HL-60 (cell line): ENCODE measurements around the gene TBPL1.

Experiments used
- DNase-seq, 2 experiments: peaks; one replicate each; pipeline ENCODE4 v3.0.0-alpha.2; 2010 to 2020; ENCODE audit warnings: low read depth in 1 of 2, low spot score in 1 of 2
- H3K27ac ChIP-seq: fragments of 250-450 bp; sonication (Bioruptor Pico); replicated peaks from 2 replicates; pipeline ENCODE4 v1.5.1; 2020; ENCODE audit warnings: mild to moderate bottlenecking, moderate library complexity
- H3K27me3 ChIP-seq: fragments of 250-450 bp; sonication (Bioruptor Pico); 2 replicates; pipeline ENCODE4 v1.5.1; 2021; ENCODE audit warnings: mild to moderate bottlenecking, moderate library complexity; ENCODE audit not compliant: insufficient read depth, poor library complexity, severe bottlenecking
- H3K4me3 ChIP-seq: replicated peaks from 2 replicates; pipeline ENCODE4 v1.5.1; 2011; ENCODE audit warnings: mild to moderate bottlenecking, control low read depth, low read length; ENCODE audit not compliant: insufficient read depth
- CTCF ChIP-seq: IDR thresholded peaks from one replicate; pipeline ENCODE4 v1.5.1; 2011; ENCODE audit warnings: low read length, control low read depth, inconsistent platforms; ENCODE audit not compliant: insufficient read depth
- GABPA ChIP-seq: IDR thresholded peaks from 2 replicates; pipeline ENCODE4 v1.6.1; 2012; ENCODE audit warnings: low read depth
- POLR2AphosphoS5 ChIP-seq: IDR thresholded peaks from 2 replicates; pipeline ENCODE4 v1.6.1; 2012; ENCODE audit warnings: low read depth
- SPI1 ChIP-seq: IDR thresholded peaks from 2 replicates; pipeline ENCODE4 v1.6.1; 2012; ENCODE audit warnings: low read depth, mild to moderate bottlenecking, borderline replicate concordance
- TF ChIP-seq, protein P1 (sequence below): IDR thresholded peaks from 2 replicates; pipeline ENCODE4 v1.6.1; 2012; ENCODE audit warnings: low read depth; ENCODE audit not compliant: insufficient replicate concordance

TBPL1 gene

DNA sequence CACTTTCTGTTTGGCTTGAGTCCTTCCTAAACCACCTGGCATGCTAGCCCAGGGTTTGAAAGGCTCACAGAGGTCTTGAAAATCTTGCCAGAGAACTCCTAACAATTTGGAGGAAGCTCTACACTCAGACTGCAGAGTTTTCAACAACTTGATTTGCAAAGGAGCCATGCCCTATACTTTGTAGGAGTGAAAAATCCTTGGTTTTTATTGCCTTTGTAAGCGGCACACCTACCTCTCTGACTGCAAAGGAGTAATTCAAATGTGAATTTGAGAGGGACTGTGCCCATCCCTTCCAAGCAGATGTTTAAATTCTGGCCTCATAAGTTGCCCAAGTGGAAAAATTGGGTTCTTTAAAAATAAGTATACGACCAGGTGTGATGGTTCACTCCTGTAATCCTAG lies 58.0 kb downstream of the TBPL1 start:
- no peak overlapping the region for H3K4me3 ChIP-seq
- H3K27ac ChIP-seq = no peak overlapping the region
- TF ChIP-seq GABPA (no peak), POLR2AphosphoS5 (no peak), SPI1 (no peak), CTCF (no peak)
- TF ChIP-seq, protein P1, sequence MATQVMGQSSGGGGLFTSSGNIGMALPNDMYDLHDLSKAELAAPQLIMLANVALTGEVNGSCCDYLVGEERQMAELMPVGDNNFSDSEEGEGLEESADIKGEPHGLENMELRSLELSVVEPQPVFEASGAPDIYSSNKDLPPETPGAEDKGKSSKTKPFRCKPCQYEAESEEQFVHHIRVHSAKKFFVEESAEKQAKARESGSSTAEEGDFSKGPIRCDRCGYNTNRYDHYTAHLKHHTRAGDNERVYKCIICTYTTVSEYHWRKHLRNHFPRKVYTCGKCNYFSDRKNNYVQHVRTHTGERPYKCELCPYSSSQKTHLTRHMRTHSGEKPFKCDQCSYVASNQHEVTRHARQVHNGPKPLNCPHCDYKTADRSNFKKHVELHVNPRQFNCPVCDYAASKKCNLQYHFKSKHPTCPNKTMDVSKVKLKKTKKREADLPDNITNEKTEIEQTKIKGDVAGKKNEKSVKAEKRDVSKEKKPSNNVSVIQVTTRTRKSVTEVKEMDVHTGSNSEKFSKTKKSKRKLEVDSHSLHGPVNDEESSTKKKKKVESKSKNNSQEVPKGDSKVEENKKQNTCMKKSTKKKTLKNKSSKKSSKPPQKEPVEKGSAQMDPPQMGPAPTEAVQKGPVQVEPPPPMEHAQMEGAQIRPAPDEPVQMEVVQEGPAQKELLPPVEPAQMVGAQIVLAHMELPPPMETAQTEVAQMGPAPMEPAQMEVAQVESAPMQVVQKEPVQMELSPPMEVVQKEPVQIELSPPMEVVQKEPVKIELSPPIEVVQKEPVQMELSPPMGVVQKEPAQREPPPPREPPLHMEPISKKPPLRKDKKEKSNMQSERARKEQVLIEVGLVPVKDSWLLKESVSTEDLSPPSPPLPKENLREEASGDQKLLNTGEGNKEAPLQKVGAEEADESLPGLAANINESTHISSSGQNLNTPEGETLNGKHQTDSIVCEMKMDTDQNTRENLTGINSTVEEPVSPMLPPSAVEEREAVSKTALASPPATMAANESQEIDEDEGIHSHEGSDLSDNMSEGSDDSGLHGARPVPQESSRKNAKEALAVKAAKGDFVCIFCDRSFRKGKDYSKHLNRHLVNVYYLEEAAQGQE = no peak
- DNase-seq = no peak
- H3K27me3 ChIP-seq = no peaks in the 10 kb centered on the region

DNA sequence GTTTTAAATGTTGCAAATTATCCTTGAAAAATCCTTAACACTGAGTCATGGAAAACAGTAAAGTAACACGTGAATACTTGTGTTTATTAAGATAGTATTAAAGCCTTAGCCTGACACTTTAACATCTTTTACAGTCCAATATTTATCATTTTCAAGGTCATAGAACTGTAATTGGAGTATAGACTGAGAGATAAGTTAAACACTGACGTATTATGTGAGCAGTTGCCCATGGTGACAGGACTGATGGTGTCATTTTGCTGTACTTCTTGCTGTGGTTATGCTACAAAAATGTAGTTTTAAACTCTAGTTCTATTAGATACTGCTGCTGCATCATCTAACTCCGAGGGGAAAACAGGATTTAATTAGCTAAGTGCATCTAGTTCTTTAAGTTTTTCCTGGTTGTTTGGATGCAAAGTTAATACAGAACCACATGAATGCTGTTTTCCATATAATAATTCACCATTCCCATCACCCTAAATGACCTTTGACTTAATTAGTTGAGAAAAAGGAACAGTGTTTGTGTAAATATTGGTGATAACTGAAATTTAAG lies 61.6 kb downstream of the TBPL1 start:
- TF ChIP-seq SPI1 (no peak), GABPA (no peak)
- TF ChIP-seq, protein P1 = no peak

DNA sequence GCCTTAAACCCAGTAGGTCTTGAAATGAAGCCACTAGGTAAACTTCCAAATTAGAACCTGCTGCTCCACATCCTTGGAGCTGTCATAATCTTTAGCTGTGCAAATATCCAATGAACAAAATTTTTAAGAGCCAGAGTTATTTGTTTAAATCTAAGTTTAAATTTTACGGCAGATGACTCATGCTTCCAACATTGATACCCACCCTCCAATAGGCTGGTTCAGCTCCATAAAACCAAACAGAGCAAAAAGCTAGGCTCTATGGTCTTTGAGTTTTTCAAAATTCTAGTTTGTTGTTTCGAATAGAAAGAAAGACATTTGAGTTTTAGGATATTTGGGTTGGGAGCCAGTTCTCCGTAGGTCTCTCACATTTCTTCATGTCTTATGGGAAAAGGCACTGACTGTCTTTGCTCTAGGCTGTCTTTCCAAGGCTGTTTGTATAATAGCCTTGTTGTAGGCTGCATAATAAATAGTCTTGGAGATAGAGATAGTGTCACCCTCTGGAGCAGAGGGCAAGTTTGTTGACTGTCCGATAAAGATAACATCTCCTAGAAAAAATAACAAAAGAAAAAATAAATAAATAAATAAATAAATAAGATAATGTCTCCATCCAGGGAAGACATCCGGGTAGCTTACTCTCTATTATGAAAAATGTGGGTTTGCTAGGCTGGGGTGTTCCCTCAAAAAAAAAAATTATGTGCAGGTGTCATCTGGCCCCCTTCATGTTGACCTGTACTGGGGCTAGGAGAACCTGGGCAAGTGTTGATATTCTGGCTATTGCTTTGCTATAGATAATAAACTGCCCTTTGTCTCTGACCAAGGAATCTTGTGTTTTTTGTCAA lies 62.9 kb downstream of the TBPL1 start:
- no peak for DNase-seq
- Histone ChIP-seq H3K27me3 (no peaks in the 10 kb centered on the region), H3K27ac (no peak overlapping the region), H3K4me3 (no peak overlapping the region)
- TF ChIP-seq, protein P1 = no peak

More for the DNA sequence above, 61.6 kb downstream of the TBPL1 start:
- H3K4me3 ChIP-seq = no peak overlapping the region
- no peaks in the 10 kb centered on the region for H3K27me3 ChIP-seq
- H3K27ac ChIP-seq = no peak overlapping the region
- DNase-seq = no peak

DNA sequence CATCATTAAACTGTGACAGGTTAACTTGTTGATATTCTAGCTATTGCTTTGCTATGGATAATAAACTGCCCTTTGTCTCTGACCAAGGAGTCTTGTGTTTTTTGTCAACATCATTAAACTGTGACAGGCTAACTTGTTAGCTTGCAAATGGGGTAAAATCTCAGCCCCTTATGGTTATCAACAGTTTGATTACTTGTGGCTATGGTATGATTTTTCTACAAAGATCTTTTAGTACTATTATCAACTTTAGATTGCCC lies 63.5 kb downstream of the TBPL1 start:
- DNase-seq = no peak
- H3K27me3 ChIP-seq = no peaks in the 10 kb centered on the region
- no peak for TF ChIP-seq SPI1
- no peak for TF ChIP-seq GABPA
- TF ChIP-seq, protein P1 = no peak
- no peak for TF ChIP-seq POLR2AphosphoS5
- TF ChIP-seq CTCF = no peak
- no peak overlapping the region for H3K27ac ChIP-seq
- no peak overlapping the region for H3K4me3 ChIP-seq
